NK-92 (cell line): ENCODE measurements around the gene PRSS27.
A peak's percentile ranks its signal among the peaks of the same experiment; 100 is the strongest.

Source experiments
- DNase-seq: peaks from one replicate; lab custom pipeline; 2025; ENCODE audit not compliant: unreplicated experiment; lab: John Stamatoyannopoulos, UW

The PRSS27 gene

GRCh38 chr16:2752035-2752849 is 32.2 kb upstream of the PRSS27 start, which contains the start of gene SRRM2:
TSS of gene SRRM2 (plus strand) at chr16:2752638. CDS start at chr16:2756365, 3,727 bp downstream.
- peak; percentile 68 for DNase-seq

GRCh38 chr16:2751577-2752034 is 31.6 kb upstream of the PRSS27 start:
- no peak for DNase-seq

- DNase-seq = no peak
Observed at GRCh38 chr16:2749936-2750335, 29.9 kb upstream of the PRSS27 start.

GRCh38 chr16:2749476-2749875 is 29.5 kb upstream of the PRSS27 start:
- DNase-seq = no peak

GRCh38 chr16:2748757-2749455 is 28.9 kb upstream of the PRSS27 start:
- DNase-seq = no peak

- DNase-seq = no peak
Observed at GRCh38 chr16:2745961-2746360, 25.9 kb upstream of the PRSS27 start.

GRCh38 chr16:2745116-2745890 is 25.3 kb upstream of the PRSS27 start:
- DNase-seq = no peak

GRCh38 chr16:2744711-2745110 is 24.7 kb upstream of the PRSS27 start:
- no peak for DNase-seq

- no peak for DNase-seq
Observed at GRCh38 chr16:2743007-2743810, 23.2 kb upstream of the PRSS27 start.

- no peak for DNase-seq
Observed at GRCh38 chr16:2742323-2743006, 22.4 kb upstream of the PRSS27 start.

- DNase-seq = no peak
Observed at GRCh38 chr16:2741168-2741567, 21.1 kb upstream of the PRSS27 start.

- DNase-seq = no peak
Observed at GRCh38 chr16:2740476-2740875, 20.5 kb upstream of the PRSS27 start.

GRCh38 chr16:2739625-2740430 is 19.8 kb upstream of the PRSS27 start:
- DNase-seq = no peak

- DNase-seq = no peak
Observed at GRCh38 chr16:2738615-2739014, 18.6 kb upstream of the PRSS27 start.

GRCh38 chr16:2737895-2738418 is 17.9 kb upstream of the PRSS27 start:
- DNase-seq = no peak

GRCh38 chr16:2737238-2737605 is 17.2 kb upstream of the PRSS27 start:
- no peak for DNase-seq

GRCh38 chr16:2736476-2737237 is 16.6 kb upstream of the PRSS27 start:
- no peak for DNase-seq

- no peak for DNase-seq
Observed at GRCh38 chr16:2734844-2735515, 15.0 kb upstream of the PRSS27 start.
